Heart left ventricle (tissue), 16 donors: ENCODE data around the gene PAFAH1B2. TPM values are rescaled to one million over a fixed set of nuclear protein-coding genes. Genes with fewer than 3 reads are reported as not detected.
A peak's percentile ranks its signal among the peaks of the same experiment; 100 is the strongest.
"Not testable (repeated sequence)": the region's sequence is repeated elsewhere in the genome, so short reads cannot be mapped to it uniquely, and the experiment has no call there.

Experiments used
- ATAC-seq, 4 donors: fragments of 200-7000 bp; cut with Tn5 transposase; one replicate each; pipeline ENCODE4 v1.9.1; 2020 to 2022; ENCODE audit warnings: moderate library complexity in 4 of 4, mild to moderate bottlenecking in 3 of 4, moderate number of reproducible peaks in 1 of 4
- DNase-seq, 5 donors: peaks; one replicate each; pipeline ENCODE4 v3.0.0-alpha.2; 2020
- H3K27ac ChIP-seq, 12 donors: fragments of 200-600 bp; sonication (generic) in 4 of 12; one replicate each; pipeline versions ENCODE4 v1.5.0 to v1.8.0; 2016 to 2022; ENCODE audit warnings: mild to moderate bottlenecking in 2 of 12
- H3K27me3 ChIP-seq, 9 donors: fragments of 200-600 bp; sonication (generic) in 2 of 9; one replicate each; pipeline versions ENCODE4 v1.5.1 to v1.8.0; 2016 to 2022; ENCODE audit warnings: mild to moderate bottlenecking in 3 of 9
- H3K36me3 ChIP-seq, 9 donors: fragments of 200-600 bp; sonication (generic) in 2 of 9; one replicate each; pipeline versions ENCODE4 v1.5.0 to v1.8.0; 2018 to 2022; ENCODE audit warnings: mild to moderate bottlenecking in 2 of 9
- H3K4me1 ChIP-seq, 12 donors: fragments of 200-600 bp; sonication (generic) in 4 of 12; one replicate each; pipeline versions ENCODE4 v1.5.0 to v1.8.0; 2016 to 2022; ENCODE audit warnings: mild to moderate bottlenecking in 3 of 12
- H3K4me3 ChIP-seq, 12 donors: fragments of 200-600 bp; sonication (generic) in 4 of 12; one replicate each; pipeline versions ENCODE4 v1.5.0 to v1.8.0; 2017 to 2022; ENCODE audit warnings: mild to moderate bottlenecking in 9 of 12, moderate library complexity in 4 of 12
- H3K9me3 ChIP-seq, 12 donors: fragments of 200-600 bp; sonication (generic) in 4 of 12; one replicate each; pipeline versions ENCODE4 v1.5.0 to v1.8.0; 2016 to 2022; ENCODE audit warnings: mild to moderate bottlenecking in 1 of 12
- CTCF ChIP-seq, 12 donors: fragments of 200-600 bp; sonication (generic) in 4 of 12; IDR thresholded peaks; one replicate each; pipeline versions ENCODE4 v1.5.0 to v1.8.0; 2018 to 2022; ENCODE audit warnings: antibody characterized with exemption in 12 of 12, mild to moderate bottlenecking in 5 of 12
- POLR2A ChIP-seq, 2 donors: fragments of 450-650 bp; IDR thresholded peaks; one replicate each; pipeline ENCODE4 v1.6.1; 2017; ENCODE audit warnings: antibody characterized with exemption in 2 of 2, mild to moderate bottlenecking in 2 of 2, moderate library complexity in 2 of 2
- WGBS, 4 donors: extraction: QIAGEN DNeasy Blood & Tissue Kit in 2 of 4; methylation state at CpG; one replicate each; pipeline versions ENCODE4 v1.1.5 to v1.1.7; 2013 to 2018; 5-methylcytosine and 5-hydroxymethylcytosine counted together
- intact Hi-C, 10 donors: fragments of 100-400 bp; cut with DNase I; formaldehyde crosslinking; loops; one replicate each; pipeline versions ENCODE4 v1.11.1 to v1.14.2; 2022
- polyA plus RNA-seq, 2 donors: library from polyadenylated mRNA; stranded (reverse); fragments of 200-250 nt; gene quantifications; one replicate each; pipeline ENCODE4 v1.2.3, GENCODE V29; 2013
- total RNA-seq, 9 donors: library from RNA; depleted of rRNA in 2 of 9; stranded (reverse); fragments of >200 nt in 2 of 9; fragmentation: NEBNext Ultra II Directional in 3 of 9; extraction: Animal tissue kit (Norgen Biotek cat#: 25700) in 3 of 9; gene quantifications; one replicate each; pipeline versions ENCODE4 v1.1.0 to v1.2.4, GENCODE V29; 2016 to 2023
- donor health status: ischemic (EF 13 %, LVEDD 7.1; RV severe dilation, severe dysfunction).
- donor health status: healthy with polysubstance abuse.
- donor health status: DM: no; HTN: yes; CAD: no.
- donor health status: DM: no; HTN: no; CAD: no.
- donor health status: ischemic (EF 25% LVEDD 6.9; RV normal size, moderate dysfunction).
- donor health status: ischemic (EF 25% LVEDD 5.7; RV mildly dilated, moderate dysfunction).
- donor health status: healthy.
- donor health status: DM: yes; HTN: yes; CAD: no.
- donor health status: ischemic (EF 35%, LVEDD 5.7; RV mildly dilated, moderate dysfunction).
- donor health status: nonischemic (EF 11% LVEDD 7.7; RV severe dilation, severe dysfunction).
- donor health status: DM: yes; HTN: yes; CAD: no.
- donor health status: PGD.
- donor health status: ischemic (EF 29% LVEDD 5.4; RV normal size, mild dysfunction).
- donor health status: nonischemic (EF 23%, LVEDD 6.1; RV moderate dilation, normal function).

The PAFAH1B2 gene
- total and polyA plus RNA-seq, 11 donors = 16.7 to 81.1 (median 65.6) TPM

DNA sequence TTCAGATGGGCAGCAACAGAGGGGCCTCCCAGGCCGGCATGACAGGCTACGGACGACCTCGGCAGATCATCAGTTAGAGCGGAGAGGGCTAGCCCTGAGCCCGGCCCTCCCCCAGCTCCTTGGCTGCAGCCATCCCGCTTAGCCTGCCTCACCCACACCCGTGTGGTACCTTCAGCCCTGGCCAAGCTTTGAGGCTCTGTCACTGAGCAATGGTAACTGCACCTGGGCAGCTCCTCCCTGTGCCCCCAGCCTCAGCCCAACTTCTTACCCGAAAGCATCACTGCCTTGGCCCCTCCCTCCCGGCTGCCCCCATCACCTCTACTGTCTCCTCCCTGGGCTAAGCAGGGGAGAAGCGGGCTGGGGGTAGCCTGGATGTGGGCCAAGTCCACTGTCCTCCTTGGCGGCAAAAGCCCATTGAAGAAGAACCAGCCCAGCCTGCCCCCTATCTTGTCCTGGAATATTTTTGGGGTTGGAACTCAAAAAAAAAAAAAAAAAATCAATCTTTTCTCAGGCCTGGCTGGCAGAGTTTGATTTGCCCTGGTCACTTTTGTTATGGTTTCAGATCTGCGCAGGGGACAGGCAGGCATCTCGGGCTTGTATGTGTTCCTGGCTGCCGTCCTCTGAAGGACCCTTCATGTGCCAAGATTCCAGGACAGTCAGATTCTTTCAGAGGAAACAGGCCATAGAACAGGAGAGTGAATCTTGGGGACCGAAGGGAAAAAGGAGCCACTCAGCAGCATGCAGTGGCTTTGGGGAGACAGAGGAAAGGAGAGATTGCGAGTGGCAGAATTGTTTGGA is 60.4 kb downstream of the PAFAH1B2 start:
- Histone ChIP-seq H3K27me3 (no peaks in the 10 kb centered on the region), H3K4me3 (peak overlapping the region in 4 of 12 donors; percentile 15 to 80 (median 32)), H3K27ac (peak overlapping the region in 7 of 12 donors; percentile 15 to 95 (median 54)), H3K4me1 (peaks cover 0 to 44% (median 15%) of the 10 kb centered on the region in 12 donors), H3K9me3 (no peaks in the 10 kb centered on the region), H3K36me3 (peaks cover 0 to 33% (median 29%) of the 10 kb centered on the region in 9 donors)
- WGBS, 4 donors = 68 to 78% (median 72%) methylated on average over 13 to 17 of the region's 17 CpGs
- no peak for ATAC-seq
- intact Hi-C loops = loop anchor here in 4 of 10 donors (5.0 kb wide), 1 partner anchor 72 kb away; no protein-coding TSS in a partner anchor
- DNase-seq = no peak
- TF ChIP-seq POLR2A (IDR thresholded peaks at IDR 0.05) (no peak), CTCF (IDR thresholded peaks at IDR 0.05) (no peak)

DNA sequence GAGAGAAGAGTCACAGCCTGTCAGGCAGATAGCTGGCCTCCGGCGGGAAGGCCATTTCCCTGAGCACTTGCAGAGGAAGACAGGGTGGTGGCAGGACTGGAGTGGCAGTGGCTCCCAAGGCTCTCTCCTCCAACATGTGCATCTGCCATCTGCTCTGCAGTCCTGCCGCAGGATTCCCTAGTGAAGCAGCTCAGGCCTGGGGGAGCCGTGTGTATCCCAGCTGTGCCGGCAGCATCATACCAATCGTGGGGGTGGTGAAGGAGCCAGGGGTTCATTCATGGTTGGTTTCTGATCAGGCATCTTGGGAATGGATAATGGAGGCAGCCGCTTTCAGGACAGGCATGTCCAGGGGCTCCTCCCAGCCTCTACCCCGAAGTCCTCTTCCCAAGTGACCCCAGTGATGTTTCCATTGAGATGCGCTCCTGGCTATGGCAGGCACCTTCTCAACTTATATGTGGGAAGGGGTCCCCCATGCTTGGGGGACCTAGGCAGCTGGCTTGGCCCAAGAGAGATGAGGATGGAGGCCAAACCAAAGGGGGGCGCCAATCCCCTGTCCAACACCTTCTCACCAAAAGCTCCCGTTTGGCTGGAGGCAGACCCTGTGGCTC is 61.2 kb downstream of the PAFAH1B2 start:
- Histone ChIP-seq H3K36me3 (peaks cover 0 to 37% (median 33%) of the 10 kb centered on the region in 9 donors), H3K4me1 (peaks cover 0 to 42% (median 15%) of the 10 kb centered on the region in 12 donors), H3K27me3 (no peaks in the 10 kb centered on the region), H3K9me3 (no peaks in the 10 kb centered on the region), H3K4me3 (no peak overlapping the region), H3K27ac (peak overlapping the region in 5 of 12 donors; percentile 30 to 95 (median 62))
- 80 to 90% (median 84%) methylated on average over 8 to 11 of the region's 11 CpGs for WGBS, 4 donors
- TF ChIP-seq POLR2A (IDR thresholded peaks at IDR 0.05) (no peak), CTCF (IDR thresholded peaks at IDR 0.05) (no peak)
- intact Hi-C loops = loop anchor here in 4 of 10 donors (5.0 kb wide), 1 partner anchor 73 kb away; no protein-coding TSS in a partner anchor
- ATAC-seq = no peak
- DNase-seq = peak in 1 of 5 donors; percentile 42

- H3K27ac ChIP-seq = peak overlapping the region in 2 of 12 donors; percentile 59 to 74
- 74 to 86% (median 77%) methylated on average over 6 to 8 of the region's 8 CpGs for WGBS, 4 donors
- ATAC-seq = peak in 1 of 4 donors; percentile 1
- peak in 1 of 5 donors; percentile 52 for DNase-seq
- peaks cover 0 to 39% (median 14%) of the 10 kb centered on the region in 12 donors for H3K4me1 ChIP-seq
- intact Hi-C loops = loop anchor here in 4 of 10 donors (5.0 kb wide), 1 partner anchor 74 kb away; no protein-coding TSS in a partner anchor
- not testable (repeated sequence) for H3K9me3 ChIP-seq, H3K27me3 ChIP-seq, H3K4me3 ChIP-seq
- H3K36me3 ChIP-seq = peaks cover 0 to 44% (median 33%) of the 10 kb centered on the region in 9 donors
These were observed 62.0 kb downstream of the PAFAH1B2 start for GRCh38 chr11:117206111-117206510.

- DNase-seq (peak in 1 of 5 donors; percentile 28), ATAC-seq (peak in 3 of 4 donors; percentile 51 to 71 (median 68))
- not testable (repeated sequence) for H3K4me3 ChIP-seq, H3K9me3 ChIP-seq, H3K27me3 ChIP-seq
- Histone ChIP-seq H3K4me1 (peaks cover 0 to 31% (median 11%) of the 10 kb centered on the region in 12 donors), H3K36me3 (peaks cover 0 to 51% (median 38%) of the 10 kb centered on the region in 9 donors), H3K27ac (peak overlapping the region in 1 of 12 donors; percentile 42)
- intact Hi-C loops = loop anchor here in 4 of 10 donors (5.0 kb wide), 1 partner anchor 75 kb away; no protein-coding TSS in a partner anchor
- TF ChIP-seq CTCF (IDR thresholded peaks at IDR 0.05) = peak in 1 of 12 donors; percentile 15
- WGBS, 4 donors = 77 to 84% methylated on average over 5 to 6 of the region's 11 CpGs; no CpG with 5 or more reads in 2 of the 4 donors
These were observed 62.8 kb downstream of the PAFAH1B2 start for GRCh38 chr11:117206859-117207258.

GRCh38 chr11:117207481-117207880 is 63.4 kb downstream of the PAFAH1B2 start:
- intact Hi-C loops = loop anchor here in 4 of 10 donors (5.0 kb wide), 1 partner anchor 75 kb away; no protein-coding TSS in a partner anchor
- WGBS, 4 donors = 89 to 97% (median 95%) methylated on average over 4 to 5 of the region's 5 CpGs

GRCh38 chr11:117208710-117209109 is 64.6 kb downstream of the PAFAH1B2 start:
- 60 to 89% (median 86%) methylated on average over 2 to 9 of the region's 13 CpGs for WGBS, 4 donors
- peak overlapping the region in 1 of 12 donors; percentile 51 for H3K27ac ChIP-seq
- H3K36me3 ChIP-seq = peaks cover 0 to 61% (median 40%) of the 10 kb centered on the region in 9 donors
- not testable (repeated sequence) for H3K4me3 ChIP-seq, ATAC-seq, H3K9me3 ChIP-seq, H3K27me3 ChIP-seq
- DNase-seq = peak in 1 of 5 donors; percentile 49
- intact Hi-C loops = loop anchor here in 6 of 10 donors (2.0 to 5.0 kb wide), 3 partner anchors 74 to 76 kb away; no protein-coding TSS in a partner anchor
- H3K4me1 ChIP-seq = peaks cover 0 to 20% (median 11%) of the 10 kb centered on the region in 12 donors

More at GRCh38 chr11:117207481-117207880, 63.4 kb downstream of the PAFAH1B2 start:
- H3K4me3 ChIP-seq, H3K27ac ChIP-seq, H3K9me3 ChIP-seq, ATAC-seq, H3K27me3 ChIP-seq: not testable (repeated sequence)
- peaks cover 0 to 57% (median 40%) of the 10 kb centered on the region in 9 donors for H3K36me3 ChIP-seq
- peak in 1 of 5 donors; percentile 20 for DNase-seq
- peaks cover 0 to 31% (median 11%) of the 10 kb centered on the region in 12 donors for H3K4me1 ChIP-seq
